CD4-positive, CD25-positive, alpha-beta regulatory T cell (primary cell): ENCODE results near the gene QRFPR. TPM values are rescaled to one million over a fixed set of nuclear protein-coding genes. Genes with fewer than 3 reads are reported as not detected.
A peak's percentile ranks its signal among the peaks of the same experiment; 100 is the strongest.

ENCODE experiments used
- ATAC-seq, 2 donors: fragments of 150-1000 bp; cut with Tn5 transposase; one replicate each; pipeline ENCODE4 v1.10.0; 2021; ENCODE audit warnings: low read depth in 2 of 2, moderate number of reproducible peaks in 2 of 2, moderate library complexity in 1 of 2
- DNase-seq, 3 donors: peaks; one replicate each; pipeline versions ENCODE4 v3.0.0 to v3.0.0-alpha.2; 2012 to 2022; ENCODE audit warnings: mixed read lengths in 1 of 3
- H3K27ac ChIP-seq: one replicate; pipeline ENCODE4 v1.7.0; 2013; ENCODE audit warnings: mild to moderate bottlenecking, low read length; ENCODE audit not compliant: insufficient read depth, poor library complexity, severe bottlenecking
- H3K27me3 ChIP-seq: one replicate; pipeline ENCODE4 v1.7.0; 2013; ENCODE audit warnings: low read length; ENCODE audit not compliant: control insufficient read depth, insufficient read depth
- H3K36me3 ChIP-seq: one replicate; pipeline ENCODE4 v1.7.0; 2013; ENCODE audit warnings: mild to moderate bottlenecking, low read length, moderate library complexity; ENCODE audit not compliant: control insufficient read depth, insufficient read depth
- H3K4me1 ChIP-seq: 2 replicates; pipeline ENCODE4 v1.7.0; 2013; ENCODE audit warnings: mild to moderate bottlenecking, low read length; ENCODE audit not compliant: insufficient read depth, control insufficient read depth, poor library complexity, severe bottlenecking
- H3K4me3 ChIP-seq: one replicate; pipeline ENCODE4 v1.7.0; 2013; ENCODE audit warnings: low read depth, mild to moderate bottlenecking, low read length, moderate library complexity
- H3K9me3 ChIP-seq, 2 experiments: 1 replicate in 1 of 2; 2 replicates in 1 of 2; pipeline ENCODE4 v1.7.0; 2013; ENCODE audit warnings: low read length in 2 of 2, mild to moderate bottlenecking in 1 of 2, moderate library complexity in 1 of 2; ENCODE audit not compliant: control insufficient read depth in 2 of 2
- H3K27ac Mint-ChIP-seq, 3 donors: one replicate each; pipeline ENCODE4 v1.8.0; 2020 to 2022; ENCODE audit warnings: mild to moderate bottlenecking in 3 of 3, mixed read lengths in 3 of 3, moderate library complexity in 2 of 3
- H3K27me3 Mint-ChIP-seq: one replicate; pipeline ENCODE4 v1.8.0; 2022; ENCODE audit warnings: mild to moderate bottlenecking, mixed read lengths
- H3K36me3 Mint-ChIP-seq: one replicate; pipeline ENCODE4 v1.8.0; 2020; ENCODE audit warnings: mixed read lengths
- H3K4me1 Mint-ChIP-seq, 4 donors: one replicate each; pipeline ENCODE4 v1.8.0; 2020 to 2022; ENCODE audit warnings: mixed read lengths in 4 of 4, mild to moderate bottlenecking in 1 of 4
- H3K4me3 Mint-ChIP-seq, 4 donors: one replicate each; pipeline ENCODE4 v1.8.0; 2020 to 2022; ENCODE audit warnings: mild to moderate bottlenecking in 4 of 4, mixed read lengths in 4 of 4, moderate library complexity in 3 of 4
- H3K9me3 Mint-ChIP-seq, 7 donors: one replicate each; pipeline ENCODE4 v1.8.0; 2020 to 2022; ENCODE audit warnings: mixed read lengths in 7 of 7, mild to moderate bottlenecking in 3 of 7, moderate library complexity in 2 of 7
- polyA plus RNA-seq, 4 donors: library from polyadenylated mRNA; unstranded; fragments of 300-500 nt; fragmentation: Illumina TruSeq; gene quantifications; one replicate each; pipeline ENCODE4 v1.2.3, GENCODE V29; 2021
- total RNA-seq: library from RNA; stranded (reverse); gene quantifications from one replicate; pipeline ENCODE4 v1.2.3, GENCODE V29; 2022

Gene QRFPR
- total and polyA plus RNA-seq, 5 donors from 2014 or later: not detected

GRCh38 chr4:121339307-121339706 is 41.5 kb downstream of the QRFPR start:
- H3K9me3 Mint-ChIP-seq: peaks cover 0 to 3% (median 0%) of the 10 kb centered on the region in 7 donors
- H3K27ac ChIP-seq: no peak overlapping the region
- H3K27me3 ChIP-seq: peaks cover 6% of the 10 kb centered on the region
- no peak overlapping the region for H3K4me3 ChIP-seq
- no peak for DNase-seq
- no peaks in the 10 kb centered on the region for H3K4me1 Mint-ChIP-seq
- no peaks in the 10 kb centered on the region for H3K4me1 ChIP-seq
- no peaks in the 10 kb centered on the region for H3K36me3 ChIP-seq
- no peaks in the 10 kb centered on the region for H3K36me3 Mint-ChIP-seq
- no peak for ATAC-seq
- no peak overlapping the region for H3K4me3 Mint-ChIP-seq
- no peaks in the 10 kb centered on the region for H3K9me3 ChIP-seq
- H3K27ac Mint-ChIP-seq: peak overlapping the region in 1 of 3 donors; percentile 57
- peaks cover 35% of the 10 kb centered on the region for H3K27me3 Mint-ChIP-seq

- Histone ChIP-seq H3K36me3 (no peaks in the 10 kb centered on the region), H3K4me1 (no peaks in the 10 kb centered on the region), H3K4me3 (no peak overlapping the region), H3K9me3 (no peaks in the 10 kb centered on the region), H3K27ac (no peak overlapping the region), H3K27me3 (peaks cover 3% of the 10 kb centered on the region)
- DNase-seq (no peak), ATAC-seq (no peak)
- Mint-ChIP-seq H3K27ac (no peak overlapping the region), H3K36me3 (no peaks in the 10 kb centered on the region), H3K9me3 (peaks cover 0 to 3% (median 0%) of the 10 kb centered on the region in 7 donors), H3K4me3 (no peak overlapping the region), H3K4me1 (no peaks in the 10 kb centered on the region), H3K27me3 (peaks cover 33% of the 10 kb centered on the region)
Measured at GRCh38 chr4:121338518-121338917, 42.3 kb downstream of the QRFPR start.

- Histone ChIP-seq H3K27me3 (peaks cover 3% of the 10 kb centered on the region), H3K4me1 (no peaks in the 10 kb centered on the region), H3K27ac (no peak overlapping the region), H3K9me3 (no peaks in the 10 kb centered on the region), H3K4me3 (no peak overlapping the region), H3K36me3 (no peaks in the 10 kb centered on the region)
- Mint-ChIP-seq H3K4me3 (no peak overlapping the region), H3K9me3 (peaks cover 0 to 3% (median 0%) of the 10 kb centered on the region in 7 donors), H3K27me3 (peaks cover 25% of the 10 kb centered on the region), H3K4me1 (no peaks in the 10 kb centered on the region), H3K27ac (no peak overlapping the region), H3K36me3 (no peaks in the 10 kb centered on the region)
- DNase-seq: no peak
- ATAC-seq: no peak
Measured at GRCh38 chr4:121336706-121337105, 44.1 kb downstream of the QRFPR start.

- Mint-ChIP-seq H3K36me3 (no peaks in the 10 kb centered on the region), H3K27me3 (peaks cover 34% of the 10 kb centered on the region)
- no peak overlapping the region for H3K4me3 ChIP-seq
Measured at GRCh38 chr4:121330180-121330665, 50.6 kb downstream of the QRFPR start.

GRCh38 chr4:121326597-121326996 is 54.2 kb downstream of the QRFPR start:
- peaks cover 58% of the 10 kb centered on the region for H3K27me3 Mint-ChIP-seq
- H3K36me3 Mint-ChIP-seq: no peaks in the 10 kb centered on the region
- no peak for ATAC-seq

More at GRCh38 chr4:121330180-121330665, 50.6 kb downstream of the QRFPR start:
- Mint-ChIP-seq H3K4me3 (no peak overlapping the region), H3K9me3 (peaks cover 0 to 1% (median 0%) of the 10 kb centered on the region in 7 donors), H3K4me1 (no peaks in the 10 kb centered on the region), H3K27ac (no peak overlapping the region)
- ATAC-seq: no peak
- Histone ChIP-seq H3K27me3 (no peaks in the 10 kb centered on the region), H3K9me3 (no peaks in the 10 kb centered on the region), H3K4me1 (no peaks in the 10 kb centered on the region), H3K27ac (no peak overlapping the region), H3K36me3 (no peaks in the 10 kb centered on the region)
- no peak for DNase-seq

DNA sequence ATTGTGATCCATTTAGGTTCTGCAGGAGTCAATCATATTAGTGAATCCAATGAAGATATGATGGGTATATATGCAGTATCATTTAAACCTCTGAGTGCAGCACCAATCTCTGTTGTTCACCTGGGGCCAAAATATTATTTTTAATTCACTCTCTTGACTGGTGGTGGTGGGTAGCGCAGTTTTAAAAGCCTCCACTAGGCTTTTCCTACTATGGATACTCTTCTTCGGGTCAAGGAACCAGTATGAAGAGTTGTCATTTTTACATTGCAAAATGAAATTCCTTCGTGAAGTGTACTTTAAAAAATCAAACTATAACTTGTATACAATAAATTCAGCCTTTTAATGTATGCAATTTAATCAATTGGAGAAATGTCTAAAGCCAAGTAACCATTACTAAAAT is 56.5 kb downstream of the QRFPR start:
- no peak overlapping the region for H3K27ac Mint-ChIP-seq
- Histone ChIP-seq H3K36me3 (no peaks in the 10 kb centered on the region), H3K9me3 (no peaks in the 10 kb centered on the region), H3K4me1 (no peaks in the 10 kb centered on the region), H3K27me3 (peaks cover 20% of the 10 kb centered on the region), H3K27ac (no peak overlapping the region), H3K4me3 (no peak overlapping the region)
- no peak for DNase-seq
- peaks cover 0 to 4% (median 0%) of the 10 kb centered on the region in 7 donors for H3K9me3 Mint-ChIP-seq
- H3K36me3 Mint-ChIP-seq: no peaks in the 10 kb centered on the region
- no peak overlapping the region for H3K4me3 Mint-ChIP-seq
- H3K27me3 Mint-ChIP-seq: peaks cover 59% of the 10 kb centered on the region
- no peaks in the 10 kb centered on the region for H3K4me1 Mint-ChIP-seq
- ATAC-seq: no peak

More at GRCh38 chr4:121326597-121326996, 54.2 kb downstream of the QRFPR start:
- H3K4me1 ChIP-seq: no peaks in the 10 kb centered on the region
- no peaks in the 10 kb centered on the region for H3K4me1 Mint-ChIP-seq
- DNase-seq: no peak
- no peak overlapping the region for H3K4me3 Mint-ChIP-seq
- H3K27ac ChIP-seq: no peak overlapping the region
- no peak overlapping the region for H3K27ac Mint-ChIP-seq
- no peak overlapping the region for H3K4me3 ChIP-seq
- peaks cover 0 to 1% (median 0%) of the 10 kb centered on the region in 7 donors for H3K9me3 Mint-ChIP-seq
- no peaks in the 10 kb centered on the region for H3K36me3 ChIP-seq
- H3K27me3 ChIP-seq: peaks cover 13% of the 10 kb centered on the region
- no peaks in the 10 kb centered on the region for H3K9me3 ChIP-seq

DNA sequence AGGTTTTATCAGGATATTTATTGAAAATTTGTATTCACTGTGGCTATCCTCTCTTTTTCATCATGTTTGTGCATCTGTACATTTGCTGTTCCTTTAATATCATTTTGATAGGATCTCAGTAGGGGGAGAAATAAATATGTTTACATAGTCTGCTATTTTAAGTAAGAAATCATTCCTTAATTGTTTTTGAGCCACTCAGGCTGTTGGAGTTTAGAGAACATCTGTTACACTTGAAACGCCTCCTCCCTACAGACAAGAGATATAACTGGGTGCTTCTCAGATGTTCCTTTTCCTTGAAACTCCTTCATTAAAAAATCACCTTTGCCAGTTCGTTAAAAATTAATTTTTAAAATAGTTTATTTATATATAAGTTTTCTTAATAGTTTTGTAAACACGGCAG is 59.4 kb downstream of the QRFPR start:
- no peaks in the 10 kb centered on the region for H3K36me3 ChIP-seq
- no peaks in the 10 kb centered on the region for H3K9me3 ChIP-seq
- Mint-ChIP-seq H3K27ac (no peak overlapping the region), H3K9me3 (peaks cover 0 to 5% (median 2%) of the 10 kb centered on the region in 7 donors), H3K36me3 (no peaks in the 10 kb centered on the region), H3K27me3 (peaks cover 59% of the 10 kb centered on the region), H3K4me1 (no peaks in the 10 kb centered on the region), H3K4me3 (no peak overlapping the region)
- H3K27me3 ChIP-seq: peaks cover 27% of the 10 kb centered on the region
- H3K27ac ChIP-seq: no peak overlapping the region
- DNase-seq: no peak
- ATAC-seq: no peak
- H3K4me1 ChIP-seq: no peaks in the 10 kb centered on the region
- H3K4me3 ChIP-seq: no peak overlapping the region

DNA sequence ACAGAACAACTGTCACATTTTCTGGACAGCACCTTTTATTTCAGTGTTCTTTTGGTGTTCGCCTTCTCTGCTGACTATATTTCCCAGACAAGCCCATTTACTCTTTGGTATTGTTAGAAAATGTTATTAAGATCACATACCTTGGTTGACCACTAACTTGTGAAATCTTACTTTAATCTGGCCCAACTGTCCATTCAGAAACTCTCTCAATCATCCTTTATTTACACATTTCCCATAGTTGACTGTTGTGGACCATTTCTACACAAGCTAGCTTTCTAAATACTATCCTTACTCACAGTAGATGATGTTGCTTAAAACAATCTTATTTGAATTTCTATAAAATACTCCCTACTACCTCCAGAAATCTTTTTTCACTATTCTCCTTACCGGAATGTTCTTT is 64.7 kb downstream of the QRFPR start:
- H3K36me3 ChIP-seq: no peaks in the 10 kb centered on the region
- Mint-ChIP-seq H3K4me1 (no peaks in the 10 kb centered on the region), H3K27me3 (peaks cover 44% of the 10 kb centered on the region), H3K9me3 (peaks cover 0 to 6% (median 1%) of the 10 kb centered on the region in 7 donors), H3K4me3 (no peak overlapping the region), H3K27ac (no peak overlapping the region), H3K36me3 (no peaks in the 10 kb centered on the region)
- DNase-seq (no peak), ATAC-seq (no peak)
- H3K27ac ChIP-seq: no peak overlapping the region
- H3K27me3 ChIP-seq: peaks cover 19% of the 10 kb centered on the region
- no peak overlapping the region for H3K4me3 ChIP-seq
- no peaks in the 10 kb centered on the region for H3K9me3 ChIP-seq
- H3K4me1 ChIP-seq: no peaks in the 10 kb centered on the region
